Glutamatergic neuron (in vitro differentiated cells): ENCODE data around the gene REG4. TPM values are rescaled to one million over a fixed set of nuclear protein-coding genes. Genes with fewer than 3 reads are reported as not detected.
"Not testable (repeated sequence)": the region's sequence is repeated elsewhere in the genome, so short reads cannot be mapped to it uniquely, and the experiment has no call there.

ENCODE experiments used
- DNase-seq: peaks from one replicate; pipeline ENCODE4 v3.0.0; 2022
- H3K27ac Mint-ChIP-seq: one replicate; pipeline ENCODE4 v1.8.0; 2020; ENCODE audit warnings: mild to moderate bottlenecking, mixed read lengths, inconsistent platforms; ENCODE audit not compliant: unreplicated experiment
- H3K27me3 Mint-ChIP-seq: one replicate; pipeline ENCODE4 v1.8.0; 2020; ENCODE audit warnings: mild to moderate bottlenecking, moderate library complexity, mixed read lengths, inconsistent platforms; ENCODE audit not compliant: unreplicated experiment
- H3K36me3 Mint-ChIP-seq: one replicate; pipeline ENCODE4 v1.8.0; 2020; ENCODE audit warnings: mild to moderate bottlenecking, mixed read lengths, inconsistent platforms; ENCODE audit not compliant: unreplicated experiment
- H3K4me1 Mint-ChIP-seq: one replicate; pipeline ENCODE4 v1.8.0; 2020; ENCODE audit warnings: mild to moderate bottlenecking, low read depth, mixed read lengths, inconsistent platforms; ENCODE audit not compliant: unreplicated experiment
- H3K4me3 Mint-ChIP-seq: one replicate; pipeline ENCODE4 v1.8.0; 2020; ENCODE audit warnings: mild to moderate bottlenecking, mixed read lengths, inconsistent platforms; ENCODE audit not compliant: unreplicated experiment
- H3K9me3 Mint-ChIP-seq: one replicate; pipeline ENCODE4 v1.8.0; 2020; ENCODE audit warnings: mild to moderate bottlenecking, moderate library complexity, mixed read lengths, inconsistent platforms; ENCODE audit not compliant: unreplicated experiment
- total RNA-seq: library from RNA; stranded (reverse); fragmentation: NEBNext Ultra II Directional; extraction: Animal tissue kit (Norgen Biotek cat#: 25700); gene quantifications from one replicate; pipeline ENCODE4 v1.2.1, GENCODE V29; 2021; ENCODE audit not compliant: unreplicated experiment
- TF ChIP-seq, protein P1 (sequence below): fragments of 200-600 bp; sonication (generic); IDR thresholded peaks from one replicate; pipeline ENCODE4 v1.5.0; 2021; ENCODE audit not compliant: partially characterized antibody, unreplicated experiment

The REG4 gene
- total RNA-seq, 1 donor from 2014 or later = not detected

DNA sequence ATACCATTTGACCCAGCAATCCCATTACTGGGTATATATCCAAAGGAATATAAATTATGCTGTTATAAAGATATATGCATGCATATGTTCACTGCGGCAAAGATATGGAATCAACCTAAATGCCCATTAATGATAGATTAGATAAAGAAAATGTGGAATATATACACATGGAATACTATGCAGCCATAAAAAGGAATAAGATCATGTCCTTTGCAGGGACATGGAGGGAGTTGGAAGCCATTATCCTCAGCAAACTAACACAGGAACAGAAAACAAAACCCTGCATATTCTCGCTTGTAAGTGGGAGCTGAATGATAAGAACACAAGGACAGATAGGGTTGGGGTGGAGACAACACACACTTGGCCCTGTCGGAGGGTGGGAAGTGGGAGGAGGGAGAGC lies 19.8 kb upstream of the REG4 start:
- DNase-seq = no peak
- H3K9me3 Mint-ChIP-seq = no peaks in the 10 kb centered on the region
- H3K27me3 Mint-ChIP-seq = peaks cover 3% of the 10 kb centered on the region
- H3K27ac Mint-ChIP-seq = no peak overlapping the region
- TF ChIP-seq, protein P1, sequence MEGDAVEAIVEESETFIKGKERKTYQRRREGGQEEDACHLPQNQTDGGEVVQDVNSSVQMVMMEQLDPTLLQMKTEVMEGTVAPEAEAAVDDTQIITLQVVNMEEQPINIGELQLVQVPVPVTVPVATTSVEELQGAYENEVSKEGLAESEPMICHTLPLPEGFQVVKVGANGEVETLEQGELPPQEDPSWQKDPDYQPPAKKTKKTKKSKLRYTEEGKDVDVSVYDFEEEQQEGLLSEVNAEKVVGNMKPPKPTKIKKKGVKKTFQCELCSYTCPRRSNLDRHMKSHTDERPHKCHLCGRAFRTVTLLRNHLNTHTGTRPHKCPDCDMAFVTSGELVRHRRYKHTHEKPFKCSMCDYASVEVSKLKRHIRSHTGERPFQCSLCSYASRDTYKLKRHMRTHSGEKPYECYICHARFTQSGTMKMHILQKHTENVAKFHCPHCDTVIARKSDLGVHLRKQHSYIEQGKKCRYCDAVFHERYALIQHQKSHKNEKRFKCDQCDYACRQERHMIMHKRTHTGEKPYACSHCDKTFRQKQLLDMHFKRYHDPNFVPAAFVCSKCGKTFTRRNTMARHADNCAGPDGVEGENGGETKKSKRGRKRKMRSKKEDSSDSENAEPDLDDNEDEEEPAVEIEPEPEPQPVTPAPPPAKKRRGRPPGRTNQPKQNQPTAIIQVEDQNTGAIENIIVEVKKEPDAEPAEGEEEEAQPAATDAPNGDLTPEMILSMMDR = no peak
- no peak overlapping the region for H3K4me3 Mint-ChIP-seq
- no peaks in the 10 kb centered on the region for H3K36me3 Mint-ChIP-seq
- peaks cover 15% of the 10 kb centered on the region for H3K4me1 Mint-ChIP-seq

DNA sequence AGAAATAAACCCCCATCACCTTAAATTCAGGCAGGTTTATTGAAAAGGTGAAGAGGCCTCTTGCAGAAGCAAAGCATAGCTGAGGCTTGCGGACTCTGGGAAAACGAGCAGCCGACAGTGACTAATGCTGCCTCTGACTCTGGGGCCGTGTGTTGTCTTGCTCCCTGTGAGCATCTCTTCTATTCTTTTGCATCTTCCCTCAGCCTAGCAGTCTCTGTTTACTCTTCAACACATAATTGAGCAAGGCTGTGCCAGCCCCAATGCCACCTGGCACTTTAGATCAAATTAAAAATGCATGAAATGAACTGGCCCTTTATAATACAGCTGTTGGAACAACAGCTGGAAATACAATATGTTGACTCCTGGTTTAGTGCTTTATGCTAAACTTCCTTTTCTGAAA lies 18.4 kb upstream of the REG4 start:
- peaks cover 13% of the 10 kb centered on the region for H3K4me1 Mint-ChIP-seq
- H3K36me3 Mint-ChIP-seq = no peaks in the 10 kb centered on the region
- no peak overlapping the region for H3K27ac Mint-ChIP-seq
- TF ChIP-seq, protein P1 = no peak
- DNase-seq = no peak
- H3K4me3 Mint-ChIP-seq = no peak overlapping the region
- H3K27me3 Mint-ChIP-seq = no peaks in the 10 kb centered on the region
- no peaks in the 10 kb centered on the region for H3K9me3 Mint-ChIP-seq

DNA sequence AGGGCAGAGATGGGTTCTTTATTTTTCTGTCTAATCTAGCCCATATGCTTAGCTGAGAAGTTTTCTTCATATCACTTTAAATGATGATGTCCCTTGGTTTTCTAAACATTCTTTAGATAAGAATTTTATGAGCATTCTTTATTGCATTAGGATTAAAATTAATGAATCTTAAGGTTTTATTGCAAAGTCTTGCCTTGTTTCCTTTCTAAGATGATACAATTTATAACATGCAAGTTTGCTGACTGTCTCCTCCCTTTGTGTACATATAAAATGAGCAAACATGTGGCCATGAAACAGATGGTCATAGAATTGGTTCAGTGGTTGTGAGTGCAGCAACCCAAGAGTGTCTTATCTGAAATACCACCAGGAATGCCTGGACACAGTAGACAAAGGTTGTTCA lies 17.7 kb upstream of the REG4 start:
- not testable (repeated sequence) for H3K36me3 Mint-ChIP-seq, H3K27ac Mint-ChIP-seq, H3K4me3 Mint-ChIP-seq, H3K9me3 Mint-ChIP-seq, H3K27me3 Mint-ChIP-seq, DNase-seq
- H3K4me1 Mint-ChIP-seq = peaks cover 13% of the 10 kb centered on the region

DNA sequence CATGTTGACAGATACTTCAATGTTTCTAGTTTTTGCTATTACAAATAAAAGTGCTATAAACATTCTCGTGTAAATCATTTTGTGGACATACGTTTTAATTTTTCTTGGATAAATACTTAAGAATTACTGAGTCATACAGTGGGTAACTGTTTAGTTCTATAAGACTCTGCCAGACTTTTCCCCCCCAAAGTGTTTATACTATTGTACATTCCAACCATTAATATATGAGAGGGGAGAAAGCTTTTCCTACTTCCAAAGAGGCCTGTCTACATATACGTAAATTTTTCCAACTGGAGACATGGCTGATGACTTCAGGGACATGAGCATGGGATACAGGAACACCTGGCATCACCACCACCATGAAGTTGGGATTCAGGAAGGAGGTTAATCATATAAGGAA lies 17.0 kb upstream of the REG4 start:
- H3K36me3 Mint-ChIP-seq = no peaks in the 10 kb centered on the region
- H3K4me3 Mint-ChIP-seq = no peak overlapping the region
- TF ChIP-seq, protein P1 = no peak
- DNase-seq = no peak
- no peak overlapping the region for H3K27ac Mint-ChIP-seq
- no peaks in the 10 kb centered on the region for H3K9me3 Mint-ChIP-seq
- H3K27me3 Mint-ChIP-seq = no peaks in the 10 kb centered on the region
- peaks cover 13% of the 10 kb centered on the region for H3K4me1 Mint-ChIP-seq

DNA sequence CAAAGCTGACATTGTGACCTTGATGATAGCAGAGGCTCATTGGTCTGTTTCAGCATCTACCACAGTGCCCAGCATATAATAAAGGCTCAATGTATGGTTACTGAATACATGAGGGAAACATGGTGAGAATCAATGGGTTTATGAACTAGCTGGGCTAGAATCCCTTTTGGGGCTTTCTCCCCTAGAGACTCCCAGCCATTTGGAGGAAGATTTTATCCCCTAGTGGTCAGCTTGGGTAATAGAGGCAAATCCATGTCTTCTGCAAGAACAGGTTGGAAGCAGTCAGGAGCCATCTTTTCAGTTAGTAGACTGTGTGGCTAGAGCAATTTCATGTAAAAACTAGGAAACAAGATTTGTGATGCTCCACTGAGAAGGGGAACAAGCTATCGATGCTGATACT lies 15.8 kb upstream of the REG4 start:
- no peaks in the 10 kb centered on the region for H3K27me3 Mint-ChIP-seq
- DNase-seq = no peak
- no peak overlapping the region for H3K4me3 Mint-ChIP-seq
- H3K9me3 Mint-ChIP-seq = no peaks in the 10 kb centered on the region
- H3K36me3 Mint-ChIP-seq = no peaks in the 10 kb centered on the region
- peaks cover 13% of the 10 kb centered on the region for H3K4me1 Mint-ChIP-seq
- TF ChIP-seq, protein P1 = peak; percentile 62
- no peak overlapping the region for H3K27ac Mint-ChIP-seq

DNA sequence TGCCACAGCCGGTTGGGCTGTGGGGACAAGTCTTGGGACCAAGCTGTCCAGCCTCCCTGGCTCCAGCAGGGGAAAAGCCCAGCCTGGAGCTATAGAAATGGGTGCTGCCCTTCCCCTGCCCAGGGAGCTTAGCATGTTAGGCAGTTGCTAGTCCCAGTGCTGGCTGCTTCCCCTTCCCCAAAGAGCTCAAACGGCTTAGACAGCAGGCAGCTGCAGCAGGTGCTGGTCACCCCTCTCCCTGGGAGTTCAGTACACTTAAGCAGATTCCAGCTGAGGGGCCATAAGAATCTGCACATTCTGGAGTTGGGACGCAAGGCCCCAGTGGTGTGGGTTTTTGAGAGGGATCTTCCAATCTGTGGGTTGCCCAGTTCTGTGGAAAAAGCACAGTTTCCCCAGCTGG lies 11.1 kb upstream of the REG4 start:
- no peak for DNase-seq
- Mint-ChIP-seq H3K36me3 (no peaks in the 10 kb centered on the region), H3K4me3 (no peak overlapping the region), H3K27ac (no peak overlapping the region), H3K9me3 (no peaks in the 10 kb centered on the region), H3K27me3 (no peaks in the 10 kb centered on the region), H3K4me1 (no peaks in the 10 kb centered on the region)
- TF ChIP-seq, protein P1 = no peak
